ENCODE data around the gene BCKDHB. TPM values are rescaled to one million over a fixed set of nuclear protein-coding genes. Genes with fewer than 3 reads are reported as not detected.
A peak's percentile ranks its signal among the peaks of the same experiment; 100 is the strongest.

BCKDHB gene
- total RNA-seq, 1 experiment from 2014 or later, result 24.3 TPM

DNA sequence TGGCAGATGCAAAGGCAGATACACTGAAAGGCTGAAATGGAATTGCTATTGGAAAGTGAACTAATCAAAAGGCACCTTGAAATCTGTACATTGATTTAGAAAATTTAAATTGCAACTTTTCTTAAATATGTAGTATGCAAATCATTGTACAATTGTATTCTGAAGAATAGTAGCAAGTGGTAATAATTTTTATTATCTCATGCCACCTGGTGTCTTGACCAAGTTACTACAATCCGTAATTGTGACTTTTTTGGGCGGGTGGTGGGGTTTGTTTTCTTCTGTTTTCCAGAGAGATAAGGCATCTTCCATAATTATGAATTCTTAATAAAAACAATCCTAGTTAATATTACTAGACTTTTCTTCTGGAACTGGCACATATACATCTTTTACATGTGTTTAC is 12.5 kb upstream of the BCKDHB start:
- Mint-ChIP-seq H3K27ac (no peak overlapping the region), H3K9me3 (no peaks in the 10 kb centered on the region), H3K36me3 (no peaks in the 10 kb centered on the region), H3K4me3 (no peak overlapping the region), H3K27me3 (ENCODE audit: low read depth) (no peaks in the 10 kb centered on the region), H3K4me1 (no peaks in the 10 kb centered on the region)
- no peak for ATAC-seq
- CTCF ChIA-PET, result interaction anchor here (1.7 kb wide), 1 partner anchor 145 kb away, joined by 8 read pairs; no protein-coding TSS in a partner anchor
- POLR2A ChIA-PET, result no interaction called here
- TF ChIP-seq, protein P1, sequence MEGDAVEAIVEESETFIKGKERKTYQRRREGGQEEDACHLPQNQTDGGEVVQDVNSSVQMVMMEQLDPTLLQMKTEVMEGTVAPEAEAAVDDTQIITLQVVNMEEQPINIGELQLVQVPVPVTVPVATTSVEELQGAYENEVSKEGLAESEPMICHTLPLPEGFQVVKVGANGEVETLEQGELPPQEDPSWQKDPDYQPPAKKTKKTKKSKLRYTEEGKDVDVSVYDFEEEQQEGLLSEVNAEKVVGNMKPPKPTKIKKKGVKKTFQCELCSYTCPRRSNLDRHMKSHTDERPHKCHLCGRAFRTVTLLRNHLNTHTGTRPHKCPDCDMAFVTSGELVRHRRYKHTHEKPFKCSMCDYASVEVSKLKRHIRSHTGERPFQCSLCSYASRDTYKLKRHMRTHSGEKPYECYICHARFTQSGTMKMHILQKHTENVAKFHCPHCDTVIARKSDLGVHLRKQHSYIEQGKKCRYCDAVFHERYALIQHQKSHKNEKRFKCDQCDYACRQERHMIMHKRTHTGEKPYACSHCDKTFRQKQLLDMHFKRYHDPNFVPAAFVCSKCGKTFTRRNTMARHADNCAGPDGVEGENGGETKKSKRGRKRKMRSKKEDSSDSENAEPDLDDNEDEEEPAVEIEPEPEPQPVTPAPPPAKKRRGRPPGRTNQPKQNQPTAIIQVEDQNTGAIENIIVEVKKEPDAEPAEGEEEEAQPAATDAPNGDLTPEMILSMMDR (IDR thresholded peaks at IDR 0.05), result peak; percentile 47
- no peak for TF ChIP-seq NR2C2 (CRISPR knock-in tag; IDR thresholded peaks at IDR 0.05)
- no peak for DNase-seq (ENCODE audit: low spot score)

DNA sequence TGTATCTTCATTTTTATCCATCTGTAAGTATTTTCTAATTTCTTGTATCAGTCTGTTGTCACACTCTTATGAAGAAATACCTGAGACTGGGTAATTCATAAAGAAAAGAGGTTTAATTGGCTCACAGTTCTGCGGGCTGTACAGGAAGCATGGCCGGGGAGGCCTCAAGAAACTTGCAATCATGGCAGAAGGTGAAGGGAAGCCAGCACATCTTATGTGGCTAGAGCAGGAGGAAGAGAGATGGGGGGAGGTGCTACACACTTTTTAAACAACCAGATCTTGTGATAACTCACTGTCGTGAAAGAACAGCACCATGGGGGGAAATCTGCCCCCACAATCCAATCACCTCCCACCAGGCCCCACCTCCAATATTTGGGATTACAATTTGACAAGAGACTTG is 10.9 kb upstream of the BCKDHB start:
- no peaks in the 10 kb centered on the region for H3K27me3 Mint-ChIP-seq (ENCODE audit: low read depth)
- TF ChIP-seq NR3C1 (CRISPR knock-in tag; conservative IDR thresholded peaks at IDR 0.05; ENCODE audit: low read depth), result no peak
- no peak for TF ChIP-seq SOX15 (CRISPR knock-in tag; IDR thresholded peaks at IDR 0.05)
- no peak for TF ChIP-seq MXD4 (CRISPR knock-in tag; IDR thresholded peaks at IDR 0.05; ENCODE audit: borderline replicate concordance)
- no peak for TF ChIP-seq RELA (CRISPR knock-in tag; IDR thresholded peaks at IDR 0.05; ENCODE audit: borderline replicate concordance)
- TF ChIP-seq ZNF121 (CRISPR knock-in tag; IDR thresholded peaks at IDR 0.05), result no peak
- TF ChIP-seq, protein P2, sequence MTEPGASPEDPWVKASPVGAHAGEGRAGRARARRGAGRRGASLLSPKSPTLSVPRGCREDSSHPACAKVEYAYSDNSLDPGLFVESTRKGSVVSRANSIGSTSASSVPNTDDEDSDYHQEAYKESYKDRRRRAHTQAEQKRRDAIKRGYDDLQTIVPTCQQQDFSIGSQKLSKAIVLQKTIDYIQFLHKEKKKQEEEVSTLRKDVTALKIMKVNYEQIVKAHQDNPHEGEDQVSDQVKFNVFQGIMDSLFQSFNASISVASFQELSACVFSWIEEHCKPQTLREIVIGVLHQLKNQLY (CRISPR knock-in tag; IDR thresholded peaks at IDR 0.05), result no peak
- no peak for TF ChIP-seq MYBL2 (CRISPR knock-in tag; IDR thresholded peaks at IDR 0.05)
- no peak for TF ChIP-seq ELF4 (CRISPR knock-in tag; IDR thresholded peaks at IDR 0.05; ENCODE audit: low read depth)
- TF ChIP-seq NFATC4 (CRISPR knock-in tag; IDR thresholded peaks at IDR 0.05), result no peak
- TF ChIP-seq IRF2 (CRISPR knock-in tag; IDR thresholded peaks at IDR 0.05; ENCODE audit: borderline replicate concordance, low read depth), result no peak
- no peak for TF ChIP-seq ZNF317 (CRISPR knock-in tag; IDR thresholded peaks at IDR 0.05; ENCODE audit: borderline replicate concordance, low read depth)
- no peak for ATAC-seq
- CTCF ChIA-PET, result interaction anchor here (1.1 kb wide), 1 partner anchor 226 kb away, joined by 3 read pairs; no protein-coding TSS in a partner anchor
- H3K27ac Mint-ChIP-seq, result no peak overlapping the region
- no peaks in the 10 kb centered on the region for H3K4me1 Mint-ChIP-seq
- H3K36me3 Mint-ChIP-seq, result no peaks in the 10 kb centered on the region
- H3K9me3 Mint-ChIP-seq, result no peaks in the 10 kb centered on the region
- no peak for DNase-seq (ENCODE audit: low spot score)
- H3K4me3 Mint-ChIP-seq, result no peak overlapping the region
- POLR2A ChIA-PET, result no interaction called here

DNA sequence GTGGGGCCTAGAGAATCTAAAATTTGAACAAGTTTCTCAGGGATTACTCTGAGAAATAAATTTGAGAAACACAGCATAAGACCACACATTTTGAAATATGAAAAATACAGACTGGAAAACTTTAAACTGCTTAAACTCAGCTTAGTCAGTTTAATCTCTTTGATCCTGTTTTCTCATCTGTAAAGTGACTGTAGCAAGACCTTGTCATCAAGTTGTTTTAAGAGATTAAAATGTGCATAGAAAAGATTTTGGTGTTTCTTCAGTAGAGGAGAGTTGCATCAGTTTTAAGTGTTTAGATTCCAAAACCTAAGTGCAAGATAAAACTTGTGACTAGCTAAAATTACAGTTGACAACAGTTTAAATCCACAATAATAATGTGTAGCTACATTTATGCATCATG is 8.1 kb upstream of the BCKDHB start:
- Mint-ChIP-seq H3K9me3 (no peaks in the 10 kb centered on the region), H3K27me3 (ENCODE audit: low read depth) (no peaks in the 10 kb centered on the region), H3K4me1 (no peaks in the 10 kb centered on the region), H3K27ac (no peak overlapping the region), H3K4me3 (no peak overlapping the region), H3K36me3 (no peaks in the 10 kb centered on the region)
- CTCF ChIA-PET, result interaction anchor here (1.6 kb wide), 1 partner anchor 149 kb away, joined by 4 read pairs; no protein-coding TSS in a partner anchor
- DNase-seq (ENCODE audit: low spot score) (no peak), ATAC-seq (no peak)
- POLR2A ChIA-PET, result no interaction called here
- TF ChIP-seq, protein P3, sequence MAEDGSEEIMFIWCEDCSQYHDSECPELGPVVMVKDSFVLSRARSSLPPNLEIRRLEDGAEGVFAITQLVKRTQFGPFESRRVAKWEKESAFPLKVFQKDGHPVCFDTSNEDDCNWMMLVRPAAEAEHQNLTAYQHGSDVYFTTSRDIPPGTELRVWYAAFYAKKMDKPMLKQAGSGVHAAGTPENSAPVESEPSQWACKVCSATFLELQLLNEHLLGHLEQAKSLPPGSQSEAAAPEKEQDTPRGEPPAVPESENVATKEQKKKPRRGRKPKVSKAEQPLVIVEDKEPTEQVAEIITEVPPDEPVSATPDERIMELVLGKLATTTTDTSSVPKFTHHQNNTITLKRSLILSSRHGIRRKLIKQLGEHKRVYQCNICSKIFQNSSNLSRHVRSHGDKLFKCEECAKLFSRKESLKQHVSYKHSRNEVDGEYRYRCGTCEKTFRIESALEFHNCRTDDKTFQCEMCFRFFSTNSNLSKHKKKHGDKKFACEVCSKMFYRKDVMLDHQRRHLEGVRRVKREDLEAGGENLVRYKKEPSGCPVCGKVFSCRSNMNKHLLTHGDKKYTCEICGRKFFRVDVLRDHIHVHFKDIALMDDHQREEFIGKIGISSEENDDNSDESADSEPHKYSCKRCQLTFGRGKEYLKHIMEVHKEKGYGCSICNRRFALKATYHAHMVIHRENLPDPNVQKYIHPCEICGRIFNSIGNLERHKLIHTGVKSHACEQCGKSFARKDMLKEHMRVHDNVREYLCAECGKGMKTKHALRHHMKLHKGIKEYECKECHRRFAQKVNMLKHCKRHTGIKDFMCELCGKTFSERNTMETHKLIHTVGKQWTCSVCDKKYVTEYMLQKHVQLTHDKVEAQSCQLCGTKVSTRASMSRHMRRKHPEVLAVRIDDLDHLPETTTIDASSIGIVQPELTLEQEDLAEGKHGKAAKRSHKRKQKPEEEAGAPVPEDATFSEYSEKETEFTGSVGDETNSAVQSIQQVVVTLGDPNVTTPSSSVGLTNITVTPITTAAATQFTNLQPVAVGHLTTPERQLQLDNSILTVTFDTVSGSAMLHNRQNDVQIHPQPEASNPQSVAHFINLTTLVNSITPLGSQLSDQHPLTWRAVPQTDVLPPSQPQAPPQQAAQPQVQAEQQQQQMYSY (CRISPR knock-in tag; IDR thresholded peaks at IDR 0.05), result no peak
- TF ChIP-seq, protein P4, sequence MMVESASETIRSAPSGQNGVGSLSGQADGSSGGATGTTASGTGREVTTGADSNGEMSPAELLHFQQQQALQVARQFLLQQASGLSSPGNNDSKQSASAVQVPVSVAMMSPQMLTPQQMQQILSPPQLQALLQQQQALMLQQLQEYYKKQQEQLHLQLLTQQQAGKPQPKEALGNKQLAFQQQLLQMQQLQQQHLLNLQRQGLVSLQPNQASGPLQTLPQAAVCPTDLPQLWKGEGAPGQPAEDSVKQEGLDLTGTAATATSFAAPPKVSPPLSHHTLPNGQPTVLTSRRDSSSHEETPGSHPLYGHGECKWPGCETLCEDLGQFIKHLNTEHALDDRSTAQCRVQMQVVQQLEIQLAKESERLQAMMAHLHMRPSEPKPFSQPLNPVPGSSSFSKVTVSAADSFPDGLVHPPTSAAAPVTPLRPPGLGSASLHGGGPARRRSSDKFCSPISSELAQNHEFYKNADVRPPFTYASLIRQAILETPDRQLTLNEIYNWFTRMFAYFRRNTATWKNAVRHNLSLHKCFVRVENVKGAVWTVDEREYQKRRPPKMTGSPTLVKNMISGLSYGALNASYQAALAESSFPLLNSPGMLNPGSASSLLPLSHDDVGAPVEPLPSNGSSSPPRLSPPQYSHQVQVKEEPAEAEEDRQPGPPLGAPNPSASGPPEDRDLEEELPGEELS (CRISPR knock-in tag; IDR thresholded peaks at IDR 0.05), result no peak
- no peak for TF ChIP-seq ZBTB21 (CRISPR knock-in tag; IDR thresholded peaks at IDR 0.05; ENCODE audit: borderline replicate concordance)
- TF ChIP-seq ZNF396 (CRISPR knock-in tag; IDR thresholded peaks at IDR 0.05; ENCODE audit: borderline replicate concordance), result no peak
- TF ChIP-seq, protein P5, sequence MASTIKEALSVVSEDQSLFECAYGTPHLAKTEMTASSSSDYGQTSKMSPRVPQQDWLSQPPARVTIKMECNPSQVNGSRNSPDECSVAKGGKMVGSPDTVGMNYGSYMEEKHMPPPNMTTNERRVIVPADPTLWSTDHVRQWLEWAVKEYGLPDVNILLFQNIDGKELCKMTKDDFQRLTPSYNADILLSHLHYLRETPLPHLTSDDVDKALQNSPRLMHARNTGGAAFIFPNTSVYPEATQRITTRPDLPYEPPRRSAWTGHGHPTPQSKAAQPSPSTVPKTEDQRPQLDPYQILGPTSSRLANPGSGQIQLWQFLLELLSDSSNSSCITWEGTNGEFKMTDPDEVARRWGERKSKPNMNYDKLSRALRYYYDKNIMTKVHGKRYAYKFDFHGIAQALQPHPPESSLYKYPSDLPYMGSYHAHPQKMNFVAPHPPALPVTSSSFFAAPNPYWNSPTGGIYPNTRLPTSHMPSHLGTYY (CRISPR knock-in tag; IDR thresholded peaks at IDR 0.05), result no peak
- TF ChIP-seq, protein P6, sequence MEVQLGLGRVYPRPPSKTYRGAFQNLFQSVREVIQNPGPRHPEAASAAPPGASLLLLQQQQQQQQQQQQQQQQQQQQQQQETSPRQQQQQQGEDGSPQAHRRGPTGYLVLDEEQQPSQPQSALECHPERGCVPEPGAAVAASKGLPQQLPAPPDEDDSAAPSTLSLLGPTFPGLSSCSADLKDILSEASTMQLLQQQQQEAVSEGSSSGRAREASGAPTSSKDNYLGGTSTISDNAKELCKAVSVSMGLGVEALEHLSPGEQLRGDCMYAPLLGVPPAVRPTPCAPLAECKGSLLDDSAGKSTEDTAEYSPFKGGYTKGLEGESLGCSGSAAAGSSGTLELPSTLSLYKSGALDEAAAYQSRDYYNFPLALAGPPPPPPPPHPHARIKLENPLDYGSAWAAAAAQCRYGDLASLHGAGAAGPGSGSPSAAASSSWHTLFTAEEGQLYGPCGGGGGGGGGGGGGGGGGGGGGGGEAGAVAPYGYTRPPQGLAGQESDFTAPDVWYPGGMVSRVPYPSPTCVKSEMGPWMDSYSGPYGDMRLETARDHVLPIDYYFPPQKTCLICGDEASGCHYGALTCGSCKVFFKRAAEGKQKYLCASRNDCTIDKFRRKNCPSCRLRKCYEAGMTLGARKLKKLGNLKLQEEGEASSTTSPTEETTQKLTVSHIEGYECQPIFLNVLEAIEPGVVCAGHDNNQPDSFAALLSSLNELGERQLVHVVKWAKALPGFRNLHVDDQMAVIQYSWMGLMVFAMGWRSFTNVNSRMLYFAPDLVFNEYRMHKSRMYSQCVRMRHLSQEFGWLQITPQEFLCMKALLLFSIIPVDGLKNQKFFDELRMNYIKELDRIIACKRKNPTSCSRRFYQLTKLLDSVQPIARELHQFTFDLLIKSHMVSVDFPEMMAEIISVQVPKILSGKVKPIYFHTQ (CRISPR knock-in tag; IDR thresholded peaks at IDR 0.05), result no peak
- TF ChIP-seq, protein P7, sequence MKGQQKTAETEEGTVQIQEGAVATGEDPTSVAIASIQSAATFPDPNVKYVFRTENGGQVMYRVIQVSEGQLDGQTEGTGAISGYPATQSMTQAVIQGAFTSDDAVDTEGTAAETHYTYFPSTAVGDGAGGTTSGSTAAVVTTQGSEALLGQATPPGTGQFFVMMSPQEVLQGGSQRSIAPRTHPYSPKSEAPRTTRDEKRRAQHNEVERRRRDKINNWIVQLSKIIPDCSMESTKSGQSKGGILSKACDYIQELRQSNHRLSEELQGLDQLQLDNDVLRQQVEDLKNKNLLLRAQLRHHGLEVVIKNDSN (CRISPR knock-in tag; IDR thresholded peaks at IDR 0.05), result no peak

Data from WTC11 (cell line).